ENCODE data around the gene FBXL14. TPM values are rescaled to one million over a fixed set of nuclear protein-coding genes. Genes with fewer than 3 reads are reported as not detected.

Gene FBXL14
- total and polyA plus RNA-seq, 9 of the 15 experiments (the other 6 are each of a cell fraction or from before 2014, with no cell fraction given) = 0.13 to 9.8 (median 3.3) TPM

DNA sequence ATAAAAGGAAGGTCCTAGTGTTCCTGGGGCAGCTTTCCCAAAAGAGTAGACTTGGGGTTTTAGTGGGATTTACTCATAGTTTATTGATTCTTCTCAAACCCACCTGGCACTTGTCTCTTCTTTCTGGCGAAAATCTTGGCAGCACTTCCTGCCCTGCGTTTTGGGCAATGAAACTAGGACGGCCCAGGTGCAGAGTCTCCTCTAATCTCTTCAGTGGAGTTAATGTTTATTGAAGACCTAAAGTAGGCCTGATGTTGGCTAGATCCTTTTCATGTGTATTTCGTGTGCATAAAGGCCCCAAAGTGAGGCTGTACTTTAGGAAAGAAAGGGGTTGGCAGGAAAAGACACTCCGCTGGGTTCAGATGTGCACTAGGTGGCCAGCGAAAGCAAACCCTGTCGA, 39.8 kb upstream of the FBXL14 start:
- peaks cover 2 to 15% of the 10 kb centered on the region in 2 experiments; a peak in 4 of 5 replicates for H3K4me1 ChIP-seq (replicated peaks in 1 of 2; ENCODE audit: control insufficient read depth in 2 of 2, insufficient read depth in 2 of 2, low read length in 2 of 2)
- POLR2A ChIA-PET = interaction anchor here (0.6 to 1.6 kb wide), 4 partner anchors 126 to 286 kb away, joined by 4 to 7 read pairs (median 4); no protein-coding TSS in a partner anchor
- in situ Hi-C loops (cut with MboI) = no loop called here
- CTCF ChIA-PET (ENCODE audit: low intra/inter-chr PET ratio) = interaction anchor here (1.0 to 2.5 kb wide), 3 partner anchors 19 to 305 kb away, joined by 3 to 22 read pairs (median 4); no protein-coding TSS in a partner anchor
- H3K79me2 ChIP-seq (ENCODE audit: control insufficient read depth, insufficient read depth, low read length) = no peaks in the 10 kb centered on the region
- no peak for ATAC-seq
- TF ChIP-seq CAMTA2 (CRISPR knock-in tag; conservative IDR thresholded peaks at IDR 0.05) (no peak), MTF1 (CRISPR knock-in tag; IDR thresholded peaks at IDR 0.05; ENCODE audit: borderline replicate concordance) (no peak), RUNX1 (IDR thresholded peaks at IDR 0.05; ENCODE audit: low read depth) (no peak), NFYB (IDR thresholded peaks at IDR 0.05; ENCODE audit: extremely low read depth, insufficient read length) (no peak), HDAC2 (IDR thresholded peaks at IDR 0.05) (no peak), SMAD3 (CRISPR knock-in tag; conservative IDR thresholded peaks at IDR 0.05) (no peak), ZNF384 (IDR thresholded peaks at IDR 0.05; ENCODE audit: low read depth, low read length) (no peak), CBX2 (IDR thresholded peaks at IDR 0.05; ENCODE audit: insufficient read depth, low read length, poor library complexity, severe bottlenecking) (no peak)
- TF ChIP-seq, protein P1, sequence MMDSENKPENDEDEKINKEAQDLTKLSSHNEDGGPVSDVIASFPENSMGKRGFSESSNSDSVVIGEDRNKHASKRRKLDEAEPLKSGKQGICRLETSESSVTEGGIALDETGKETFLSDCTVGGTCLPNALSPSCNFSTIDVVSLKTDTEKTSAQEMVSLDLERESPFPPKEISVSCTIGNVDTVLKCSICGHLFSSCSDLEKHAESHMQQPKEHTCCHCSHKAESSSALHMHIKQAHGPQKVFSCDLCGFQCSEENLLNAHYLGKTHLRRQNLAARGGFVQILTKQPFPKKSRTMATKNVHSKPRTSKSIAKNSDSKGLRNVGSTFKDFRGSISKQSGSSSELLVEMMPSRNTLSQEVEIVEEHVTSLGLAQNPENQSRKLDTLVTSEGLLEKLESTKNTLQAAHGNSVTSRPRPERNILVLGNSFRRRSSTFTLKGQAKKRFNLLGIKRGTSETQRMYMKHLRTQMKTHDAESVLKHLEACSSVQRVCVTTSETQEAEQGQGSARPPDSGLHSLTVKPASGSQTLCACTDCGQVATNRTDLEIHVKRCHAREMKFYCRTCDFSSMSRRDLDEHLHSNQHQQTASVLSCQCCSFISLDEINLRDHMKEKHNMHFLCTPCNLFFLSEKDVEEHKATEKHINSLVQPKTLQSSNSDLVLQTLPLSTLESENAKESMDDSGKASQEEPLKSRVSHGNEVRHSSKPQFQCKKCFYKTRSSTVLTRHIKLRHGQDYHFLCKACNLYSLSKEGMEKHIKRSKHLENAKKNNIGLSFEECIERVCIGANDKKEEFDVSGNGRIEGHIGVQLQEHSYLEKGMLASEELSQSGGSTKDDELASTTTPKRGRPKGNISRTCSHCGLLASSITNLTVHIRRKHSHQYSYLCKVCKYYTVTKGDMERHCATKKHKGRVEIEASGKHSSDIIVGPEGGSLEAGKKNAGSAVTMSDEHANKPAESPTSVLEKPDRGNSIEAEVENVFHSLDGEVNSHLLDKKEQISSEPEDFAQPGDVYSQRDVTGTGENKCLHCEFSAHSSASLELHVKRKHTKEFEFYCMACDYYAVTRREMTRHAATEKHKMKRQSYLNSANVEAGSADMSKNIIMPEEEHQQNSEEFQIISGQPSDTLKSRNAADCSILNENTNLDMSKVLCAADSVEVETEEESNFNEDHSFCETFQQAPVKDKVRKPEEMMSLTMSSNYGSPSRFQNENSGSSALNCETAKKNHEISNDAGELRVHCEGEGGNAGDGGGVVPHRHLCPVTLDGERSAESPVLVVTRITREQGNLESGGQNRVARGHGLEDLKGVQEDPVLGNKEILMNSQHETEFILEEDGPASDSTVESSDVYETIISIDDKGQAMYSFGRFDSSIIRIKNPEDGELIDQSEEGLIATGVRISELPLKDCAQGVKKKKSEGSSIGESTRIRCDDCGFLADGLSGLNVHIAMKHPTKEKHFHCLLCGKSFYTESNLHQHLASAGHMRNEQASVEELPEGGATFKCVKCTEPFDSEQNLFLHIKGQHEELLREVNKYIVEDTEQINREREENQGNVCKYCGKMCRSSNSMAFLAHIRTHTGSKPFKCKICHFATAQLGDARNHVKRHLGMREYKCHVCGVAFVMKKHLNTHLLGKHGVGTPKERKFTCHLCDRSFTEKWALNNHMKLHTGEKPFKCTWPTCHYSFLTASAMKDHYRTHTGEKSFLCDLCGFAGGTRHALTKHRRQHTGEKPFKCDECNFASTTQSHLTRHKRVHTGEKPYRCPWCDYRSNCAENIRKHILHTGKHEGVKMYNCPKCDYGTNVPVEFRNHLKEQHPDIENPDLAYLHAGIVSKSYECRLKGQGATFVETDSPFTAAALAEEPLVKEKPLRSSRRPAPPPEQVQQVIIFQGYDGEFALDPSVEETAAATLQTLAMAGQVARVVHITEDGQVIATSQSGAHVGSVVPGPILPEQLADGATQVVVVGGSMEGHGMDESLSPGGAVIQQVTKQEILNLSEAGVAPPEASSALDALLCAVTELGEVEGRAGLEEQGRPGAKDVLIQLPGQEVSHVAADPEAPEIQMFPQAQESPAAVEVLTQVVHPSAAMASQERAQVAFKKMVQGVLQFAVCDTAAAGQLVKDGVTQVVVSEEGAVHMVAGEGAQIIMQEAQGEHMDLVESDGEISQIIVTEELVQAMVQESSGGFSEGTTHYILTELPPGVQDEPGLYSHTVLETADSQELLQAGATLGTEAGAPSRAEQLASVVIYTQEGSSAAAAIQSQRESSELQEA (IDR thresholded peaks at IDR 0.05; ENCODE audit: low read depth) = no peak
- TF ChIP-seq, protein P2, sequence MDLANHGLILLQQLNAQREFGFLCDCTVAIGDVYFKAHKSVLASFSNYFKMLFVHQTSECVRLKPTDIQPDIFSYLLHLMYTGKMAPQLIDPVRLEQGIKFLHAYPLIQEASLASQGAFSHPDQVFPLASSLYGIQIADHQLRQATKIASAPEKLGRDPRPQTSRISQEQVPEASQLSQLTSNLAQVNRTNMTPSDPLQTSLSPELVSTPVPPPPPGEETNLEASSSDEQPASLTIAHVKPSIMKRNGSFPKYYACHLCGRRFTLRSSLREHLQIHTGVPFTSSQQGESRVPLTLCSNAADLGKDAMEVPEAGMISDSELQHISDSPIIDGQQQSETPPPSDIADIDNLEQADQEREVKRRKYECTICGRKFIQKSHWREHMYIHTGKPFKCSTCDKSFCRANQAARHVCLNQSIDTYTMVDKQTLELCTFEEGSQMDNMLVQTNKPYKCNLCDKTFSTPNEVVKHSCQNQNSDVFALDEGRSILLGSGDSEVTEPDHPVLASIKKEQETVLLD (IDR thresholded peaks at IDR 0.05) = no peak
- no peak overlapping the region for H3K4me2 ChIP-seq (ENCODE audit: insufficient read depth, low read length)
- no peak overlapping the region for H2AFZ ChIP-seq (ENCODE audit: low read depth, low read length)
- no peaks in the 10 kb centered on the region for H3K9me3 ChIP-seq (replicated peaks; ENCODE audit: control insufficient read depth, insufficient read depth, low read depth, low read length)
- BruUV-seq (replicated peaks) = no TSS peak
- H3K9ac ChIP-seq (ENCODE audit: insufficient read depth in 1 of 2, low read depth in 2 of 2, low read length in 2 of 2) = no peak overlapping the region
- no peaks in the 10 kb centered on the region for H3K36me3 ChIP-seq (ENCODE audit: control insufficient read depth, insufficient read depth, low read length)
- no peaks in the 10 kb centered on the region for H3K27me3 ChIP-seq (ENCODE audit: control insufficient read depth in 2 of 2, insufficient read depth in 2 of 2, low read length in 2 of 2)
- H4K20me1 ChIP-seq (replicated peaks; ENCODE audit: control insufficient read depth, insufficient read depth, low read length) = no peaks in the 10 kb centered on the region
- no peak for DNase-seq (ENCODE audit: extremely low read depth in 1 of 4, low spot score in 3 of 4)
- H3K9me1 ChIP-seq (ENCODE audit: control insufficient read depth, insufficient read depth, low read length) = no peaks in the 10 kb centered on the region
- 32% methylated on average over 5 of the region's 7 CpGs for WGBS (ENCODE audit: insufficient coverage, low coverage, missing lambda C conversion rate)
- FAIRE-seq = no peak
- no peak overlapping the region for H3K27ac ChIP-seq (ENCODE audit: extremely low read depth, low read depth, low read length)
- intact Hi-C loops (cut with micrococcal nuclease) = loop anchor here (1.0 kb wide), 1 partner anchor 157 kb away; no protein-coding TSS in a partner anchor
- no peak overlapping the region for H3K4me3 ChIP-seq
